ENCODE data around the gene MAPK6. TPM values are rescaled to one million over a fixed set of nuclear protein-coding genes. Genes with fewer than 3 reads are reported as not detected.

Gene MAPK6
- total and polyA plus RNA-seq, 8 donors: 2.3 to 159 (median 14.5) TPM

DNA sequence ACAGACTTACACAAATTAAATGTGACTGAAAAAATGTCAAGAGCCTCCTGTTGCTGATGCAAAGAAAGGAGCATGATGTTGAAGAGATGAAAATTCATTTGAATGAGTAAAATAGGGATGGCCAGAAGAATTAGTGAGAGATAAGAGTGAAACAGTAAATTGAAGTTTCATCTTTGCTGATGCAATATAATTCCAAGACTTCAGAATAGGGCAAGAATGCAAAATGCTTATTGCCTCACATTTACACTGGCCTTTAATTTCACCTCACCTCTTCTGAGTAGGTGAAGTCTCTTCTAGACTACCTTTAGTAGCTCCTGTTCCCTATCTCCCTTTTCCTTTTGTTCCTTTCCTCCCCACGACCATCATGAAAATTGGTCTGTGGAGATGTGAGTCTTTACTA, 15.3 kb upstream of the MAPK6 start:
- Histone ChIP-seq H3K4me1 (peaks cover 6 to 14% (median 10%) of the 10 kb centered on the region in 4 donors), H3K27ac (no peak overlapping the region), H3K36me3 (no peaks in the 10 kb centered on the region), H3K9me3 (no peaks in the 10 kb centered on the region), H3K4me3 (no peak overlapping the region), H3K27me3 (no peaks in the 10 kb centered on the region)
- 75 to 100% (median 90%) methylated on average over 1 of the region's 1 CpG for WGBS, 5 donors
- DNase-seq: no peak
- intact Hi-C loops (cut with DNase I; ENCODE audit: low total_unique reads): no loop called here
- TF ChIP-seq, protein P1, sequence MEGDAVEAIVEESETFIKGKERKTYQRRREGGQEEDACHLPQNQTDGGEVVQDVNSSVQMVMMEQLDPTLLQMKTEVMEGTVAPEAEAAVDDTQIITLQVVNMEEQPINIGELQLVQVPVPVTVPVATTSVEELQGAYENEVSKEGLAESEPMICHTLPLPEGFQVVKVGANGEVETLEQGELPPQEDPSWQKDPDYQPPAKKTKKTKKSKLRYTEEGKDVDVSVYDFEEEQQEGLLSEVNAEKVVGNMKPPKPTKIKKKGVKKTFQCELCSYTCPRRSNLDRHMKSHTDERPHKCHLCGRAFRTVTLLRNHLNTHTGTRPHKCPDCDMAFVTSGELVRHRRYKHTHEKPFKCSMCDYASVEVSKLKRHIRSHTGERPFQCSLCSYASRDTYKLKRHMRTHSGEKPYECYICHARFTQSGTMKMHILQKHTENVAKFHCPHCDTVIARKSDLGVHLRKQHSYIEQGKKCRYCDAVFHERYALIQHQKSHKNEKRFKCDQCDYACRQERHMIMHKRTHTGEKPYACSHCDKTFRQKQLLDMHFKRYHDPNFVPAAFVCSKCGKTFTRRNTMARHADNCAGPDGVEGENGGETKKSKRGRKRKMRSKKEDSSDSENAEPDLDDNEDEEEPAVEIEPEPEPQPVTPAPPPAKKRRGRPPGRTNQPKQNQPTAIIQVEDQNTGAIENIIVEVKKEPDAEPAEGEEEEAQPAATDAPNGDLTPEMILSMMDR (IDR thresholded peaks at IDR 0.05): no peak
- no peak for TF ChIP-seq POLR2AphosphoS5 (IDR thresholded peaks at IDR 0.05)
- TF ChIP-seq POLR2A (IDR thresholded peaks at IDR 0.05): no peak
- no peak for TF ChIP-seq EP300 (IDR thresholded peaks at IDR 0.05)

DNA sequence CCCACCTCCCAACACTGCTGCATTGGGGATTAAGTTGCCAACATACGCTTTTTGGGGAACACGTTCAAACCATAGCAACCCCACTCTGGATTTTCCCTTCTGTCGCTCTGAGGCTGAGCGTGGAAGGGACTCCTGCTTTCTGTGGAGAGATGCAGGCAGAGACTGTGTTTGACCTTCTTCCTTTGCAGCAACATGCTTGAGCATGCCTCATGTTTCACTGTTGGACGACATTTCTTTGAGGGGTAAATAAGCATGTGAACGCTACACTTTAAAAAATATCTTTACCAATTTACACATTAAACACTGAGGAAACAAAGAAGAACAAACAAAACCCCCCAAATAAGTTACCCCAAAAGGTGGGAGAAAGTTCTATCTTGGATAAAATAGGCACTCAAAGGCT, 14.2 kb upstream of the MAPK6 start:
- no peak for DNase-seq
- H3K27ac ChIP-seq: no peak overlapping the region
- H3K9me3 ChIP-seq: no peaks in the 10 kb centered on the region
- H3K27me3 ChIP-seq: no peaks in the 10 kb centered on the region
- TF ChIP-seq POLR2A (IDR thresholded peaks at IDR 0.05) (no peak), POLR2AphosphoS5 (IDR thresholded peaks at IDR 0.05) (no peak), EP300 (IDR thresholded peaks at IDR 0.05) (no peak)
- TF ChIP-seq, protein P1 (IDR thresholded peaks at IDR 0.05): no peak
- intact Hi-C loops (cut with DNase I; ENCODE audit: low total_unique reads): no loop called here
- WGBS, 5 donors: 91 to 97% (median 93%) methylated on average over 6 of the region's 6 CpGs
- no peak overlapping the region for H3K4me3 ChIP-seq
- H3K36me3 ChIP-seq: no peaks in the 10 kb centered on the region
- peaks cover 9 to 21% (median 17%) of the 10 kb centered on the region in 4 donors for H3K4me1 ChIP-seq

DNA sequence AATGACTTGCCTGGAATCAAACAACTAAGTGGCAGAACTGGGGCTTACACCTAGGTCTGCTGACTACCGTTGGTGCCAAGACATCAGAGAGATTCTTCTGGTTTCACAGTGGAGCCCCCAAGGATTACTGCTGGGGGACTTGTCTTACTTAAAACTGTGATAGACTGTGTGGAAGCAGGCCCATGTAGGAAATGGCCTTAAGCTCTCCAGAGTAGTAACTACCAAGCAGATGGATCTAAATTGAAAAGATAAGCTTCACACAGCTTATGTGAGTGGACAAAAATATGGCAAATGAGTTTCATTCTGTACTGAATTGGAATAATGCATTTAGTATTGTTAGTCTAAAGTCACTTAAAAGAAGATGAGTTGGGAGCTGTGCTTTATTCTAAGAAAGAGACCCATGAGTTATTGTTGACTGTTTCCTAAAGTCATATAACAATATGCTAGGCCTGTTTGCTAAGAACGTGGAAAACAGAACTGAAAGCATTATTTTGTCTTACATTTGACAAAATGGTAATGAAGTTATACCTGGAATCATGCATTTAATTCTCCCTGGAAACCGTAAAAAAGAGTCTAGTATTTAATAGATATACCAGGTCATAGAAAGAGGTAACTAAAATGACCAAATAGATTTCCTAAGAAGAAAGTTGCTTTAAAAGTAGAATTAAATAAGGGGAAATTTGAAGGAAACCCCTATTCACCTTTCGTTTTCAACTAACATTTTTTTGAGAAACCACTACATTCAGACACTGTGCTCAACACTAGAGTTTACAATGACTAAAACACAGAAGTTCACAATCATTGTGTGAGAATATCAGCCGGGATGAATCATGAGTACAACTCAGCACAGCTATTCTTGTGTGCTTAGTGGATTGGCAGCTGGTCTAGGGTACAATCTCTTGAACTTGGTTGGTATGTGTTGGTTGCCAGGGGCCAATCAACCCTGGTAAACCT, 13.0 kb upstream of the MAPK6 start:
- intact Hi-C loops (cut with DNase I; ENCODE audit: low total_unique reads): no loop called here
- TF ChIP-seq, protein P1 (IDR thresholded peaks at IDR 0.05): no peak
- TF ChIP-seq POLR2AphosphoS5 (IDR thresholded peaks at IDR 0.05): no peak
- no peak for TF ChIP-seq POLR2A (IDR thresholded peaks at IDR 0.05)
- TF ChIP-seq EP300 (IDR thresholded peaks at IDR 0.05): no peak
- H3K9me3 ChIP-seq: no peaks in the 10 kb centered on the region
- H3K27ac ChIP-seq: no peak overlapping the region
- no peaks in the 10 kb centered on the region for H3K27me3 ChIP-seq
- DNase-seq: peak in 1 of 2 donors; percentile 37
- WGBS, 5 donors: 62 to 70% (median 68%) methylated on average over 5 of the region's 5 CpGs
- peaks cover 9 to 27% (median 20%) of the 10 kb centered on the region in 4 donors for H3K4me1 ChIP-seq
- H3K36me3 ChIP-seq: no peaks in the 10 kb centered on the region
- no peak overlapping the region for H3K4me3 ChIP-seq

DNA sequence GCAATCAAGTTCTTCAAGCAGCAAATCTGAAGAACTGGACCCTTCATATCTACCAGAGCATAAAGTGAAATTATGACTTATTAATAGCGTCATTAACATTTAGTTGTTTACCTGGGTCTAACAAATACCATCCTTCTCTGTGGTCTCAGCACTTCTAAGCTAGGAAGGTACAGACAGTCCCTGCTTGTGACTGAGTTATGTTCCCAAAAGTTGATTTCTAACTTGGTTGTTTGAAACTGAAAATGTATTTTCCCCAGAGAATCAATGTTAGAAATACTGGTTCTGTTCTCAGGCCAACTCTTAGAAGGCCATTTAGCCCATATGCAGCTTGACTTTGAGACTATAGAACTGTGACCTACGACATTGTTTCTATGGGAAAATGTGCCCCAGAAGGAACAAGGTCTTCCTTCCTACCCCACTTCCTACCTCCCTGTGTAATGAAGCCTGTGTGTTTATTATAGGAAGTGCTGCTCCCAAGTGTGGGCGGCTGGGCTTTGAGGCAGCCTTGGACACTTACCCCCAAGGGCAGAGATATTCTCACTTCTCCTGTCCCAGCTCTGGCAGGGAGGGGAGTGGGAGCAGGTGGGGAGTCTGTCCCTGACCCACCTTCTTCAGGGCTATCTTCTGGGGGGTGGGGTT, 12.2 kb upstream of the MAPK6 start:
- peak in 1 of 2 donors; percentile 20 for DNase-seq
- H3K27me3 ChIP-seq: no peaks in the 10 kb centered on the region

More for the DNA sequence above, 12.2 kb upstream of the MAPK6 start:
- no peak overlapping the region for H3K4me3 ChIP-seq
- TF ChIP-seq POLR2A (IDR thresholded peaks at IDR 0.05) (no peak), POLR2AphosphoS5 (IDR thresholded peaks at IDR 0.05) (no peak), EP300 (IDR thresholded peaks at IDR 0.05) (no peak)
- TF ChIP-seq, protein P1 (IDR thresholded peaks at IDR 0.05): no peak
- peaks cover 11 to 35% (median 28%) of the 10 kb centered on the region in 4 donors for H3K4me1 ChIP-seq
- H3K36me3 ChIP-seq: no peaks in the 10 kb centered on the region
- H3K27ac ChIP-seq: no peak overlapping the region
- intact Hi-C loops (cut with DNase I; ENCODE audit: low total_unique reads): no loop called here
- no peaks in the 10 kb centered on the region for H3K9me3 ChIP-seq
- 69 to 73% (median 71%) methylated on average over 3 of the region's 3 CpGs for WGBS, 5 donors
